Measurements from ENCODE around the gene MAP3K8.

- TF ChIP-seq CTCF (IDR thresholded peaks at IDR 0.05; ENCODE audit: poor library complexity, severe bottlenecking): no peak
- TF ChIP-seq SMC3 (conservative IDR thresholded peaks at IDR 0.05; ENCODE audit: poor library complexity): no peak
- no peak for TF ChIP-seq POLR2AphosphoS5 (IDR thresholded peaks at IDR 0.05)
Observed at GRCh38 chr10:30459283-30459682, 25.3 kb downstream of the MAP3K8 start.
